H1 (cell line): Measurements from ENCODE around the gene GUCY1A1. TPM values are rescaled to one million over a fixed set of nuclear protein-coding genes. Genes with fewer than 3 reads are reported as not detected.

Source experiments
- CTCF ChIA-PET: fragments of 300-600 bp; sonication (Branson Sonifier 250); formaldehyde crosslinking; loops from one replicate; lab custom pipeline; 2021; ENCODE audit not compliant: partially characterized antibody; lab: Charles Lee
- POLR2A ChIA-PET: fragments of 300-600 bp; sonication (Branson Sonifier 250); formaldehyde crosslinking; loops from one replicate; lab custom pipeline; 2021; ENCODE audit warnings: inconsistent platforms; ENCODE audit not compliant: partially characterized antibody; lab: Charles Lee
- DNase-seq, 2 experiments: peaks; one replicate each; pipeline versions ENCODE4 v3.0.0 to v3.0.0-alpha.2; 2010 to 2022; ENCODE audit warnings: low spot score in 2 of 2, low read depth in 1 of 2, mixed read lengths in 1 of 2
- FAIRE-seq: peaks from 2 replicates; lab custom pipeline; 2011; peaks lifted over from hg19 to GRCh38; lab: Jason Lieb, UNC
- H2AFZ ChIP-seq: 2 replicates; pipeline ENCODE4 v1.8.1; 2012; ENCODE audit warnings: low read length, inconsistent platforms
- H2AK5ac ChIP-seq: 2 replicates; pipeline ENCODE4 v1.6.1; 2013; ENCODE audit warnings: low read depth, low read length
- H2BK120ac ChIP-seq: replicated peaks from 2 replicates; pipeline ENCODE3; 2013; ENCODE audit warnings: low read depth, low read length, inconsistent platforms
- H2BK12ac ChIP-seq: 2 replicates; pipeline ENCODE4 v1.6.1; 2013; ENCODE audit warnings: low read depth, low read length
- H2BK15ac ChIP-seq: 2 replicates; pipeline ENCODE4 v1.6.1; 2013; ENCODE audit warnings: low read length
- H2BK20ac ChIP-seq: 2 replicates; pipeline ENCODE4 v1.6.1; 2013; ENCODE audit warnings: low read length
- H2BK5ac ChIP-seq: 2 replicates; pipeline ENCODE4 v1.6.1; 2013; ENCODE audit warnings: low read depth, low read length
- H3K14ac ChIP-seq: 2 replicates; pipeline ENCODE4 v1.6.1; 2013; ENCODE audit warnings: inconsistent platforms; ENCODE audit not compliant: insufficient read length
- H3K18ac ChIP-seq: 2 replicates; pipeline ENCODE4 v1.6.1; 2013; ENCODE audit warnings: low read length; ENCODE audit errors: extremely low read depth
- H3K23ac ChIP-seq: 2 replicates; pipeline ENCODE4 v1.6.1; 2013; ENCODE audit warnings: inconsistent platforms; ENCODE audit not compliant: insufficient read length
- H3K23me2 ChIP-seq: 2 replicates; pipeline ENCODE4 v1.6.1; 2013; ENCODE audit warnings: low read depth, low read length
- H3K27ac ChIP-seq: 2 replicates; pipeline ENCODE4 v1.6.1; 2011; ENCODE audit warnings: low read depth, low read length, inconsistent platforms
- H3K27me3 ChIP-seq, 4 experiments: replicated peaks in 1 of 4; 1 replicate in 1 of 4; 2 replicates in 3 of 4; pipeline versions ENCODE4 v1.6.1 to v1.8.1; 2011 to 2013; ENCODE audit warnings: low read length in 3 of 4, mild to moderate bottlenecking in 3 of 4, inconsistent platforms in 2 of 4, mixed read lengths in 2 of 4, moderate library complexity in 1 of 4; ENCODE audit not compliant: control insufficient read depth in 3 of 4, insufficient read depth in 3 of 4; ENCODE audit errors: extremely low read depth in 1 of 4
- H3K36me3 ChIP-seq, 4 experiments: 2 replicates each; pipeline versions ENCODE4 v1.6.1 to v1.8.1; 2011 to 2013; ENCODE audit warnings: mild to moderate bottlenecking in 4 of 4, low read length in 3 of 4, moderate library complexity in 2 of 4, control low read depth in 1 of 4, inconsistent platforms in 1 of 4; ENCODE audit not compliant: insufficient read depth in 4 of 4, control insufficient read depth in 2 of 4
- H3K4ac ChIP-seq: replicated peaks from 2 replicates; pipeline ENCODE3; 2013; ENCODE audit warnings: low read length, low read depth, mixed read lengths, inconsistent platforms; ENCODE audit not compliant: insufficient read length
- H3K4me1 ChIP-seq, 4 experiments: replicated peaks in 1 of 4; 1 replicate in 1 of 4; 2 replicates in 3 of 4; pipeline versions ENCODE4 v1.6.1 to v1.8.1; 2011 to 2013; ENCODE audit warnings: low read length in 3 of 4, inconsistent platforms in 2 of 4, mixed read lengths in 1 of 4; ENCODE audit not compliant: insufficient read depth in 4 of 4, control insufficient read depth in 3 of 4
- H3K4me2 ChIP-seq, 2 experiments: 2 replicates each; pipeline versions ENCODE4 v1.6.1 to v1.8.1; 2011 to 2013; ENCODE audit warnings: low read depth in 2 of 2, low read length in 2 of 2, control low read depth in 1 of 2, inconsistent platforms in 1 of 2, mild to moderate bottlenecking in 1 of 2; ENCODE audit not compliant: insufficient read depth in 1 of 2
- H3K4me3 ChIP-seq, 4 experiments: fragments of 200-600, 300-600 bp in 1 of 4; sonication (generic), shearing (Covaris generic), sonication (Bioruptor Twin) in 1 of 4; 2 replicates each; pipeline versions ENCODE4 v1.5.1 to v1.8.1; 2011 to 2016; ENCODE audit warnings: low read length in 4 of 4, low read depth in 3 of 4, control low read depth in 2 of 4, inconsistent platforms in 2 of 4, mild to moderate bottlenecking in 2 of 4, mixed read lengths in 1 of 4, moderate library complexity in 1 of 4; ENCODE audit not compliant: insufficient read depth in 2 of 4; ENCODE audit errors: extremely low read depth in 1 of 4
- H3K56ac ChIP-seq: replicated peaks from 2 replicates; pipeline ENCODE3; 2013; ENCODE audit warnings: low read depth, mild to moderate bottlenecking, mixed read lengths, low read length, inconsistent platforms; ENCODE audit not compliant: insufficient read length
- H3K79me1 ChIP-seq: 2 replicates; pipeline ENCODE4 v1.6.1; 2013; ENCODE audit warnings: low read depth, low read length, control low read depth
- H3K79me2 ChIP-seq, 2 experiments: 2 replicates each; pipeline versions ENCODE4 v1.6.1 to v1.8.1; 2012 to 2013; ENCODE audit warnings: low read length in 2 of 2, mild to moderate bottlenecking in 2 of 2, inconsistent platforms in 1 of 2; ENCODE audit not compliant: insufficient read depth in 2 of 2, control insufficient read depth in 1 of 2
- H3K9ac ChIP-seq, 4 experiments: replicated peaks in 1 of 4; 1 replicate in 1 of 4; 2 replicates in 3 of 4; pipeline versions ENCODE4 v1.6.1 to v1.8.1; 2011 to 2013; ENCODE audit warnings: low read depth in 3 of 4, low read length in 3 of 4, control low read depth in 2 of 4, mild to moderate bottlenecking in 2 of 4, moderate library complexity in 2 of 4, inconsistent platforms in 1 of 4; ENCODE audit errors: extremely low read depth in 1 of 4
- H3K9me3 ChIP-seq, 2 experiments: 2 replicates each; pipeline versions ENCODE4 v1.6.1 to v1.8.1; 2012 to 2013; ENCODE audit warnings: mild to moderate bottlenecking in 2 of 2, moderate library complexity in 2 of 2, control low read depth in 1 of 2, inconsistent platforms in 1 of 2, low read depth in 1 of 2, low read length in 1 of 2, mixed read lengths in 1 of 2; ENCODE audit not compliant: insufficient read depth in 2 of 2
- H4K20me1 ChIP-seq, 2 experiments: replicated peaks in 1 of 2; 2 replicates each; pipeline versions ENCODE3 to v1.8.1; 2011 to 2013; ENCODE audit warnings: inconsistent platforms in 2 of 2, low read length in 2 of 2, mild to moderate bottlenecking in 1 of 2; ENCODE audit not compliant: insufficient read depth in 2 of 2, control insufficient read depth in 1 of 2
- H4K5ac ChIP-seq: 2 replicates; pipeline ENCODE4 v1.6.1; 2013; ENCODE audit warnings: low read length, low read depth, mixed read lengths, inconsistent platforms; ENCODE audit not compliant: insufficient read length
- H4K8ac ChIP-seq: 2 replicates; pipeline ENCODE4 v1.8.0; 2013; ENCODE audit warnings: mild to moderate bottlenecking, moderate library complexity, low read length, inconsistent platforms; ENCODE audit not compliant: insufficient read depth; ENCODE audit errors: extremely low read depth
- H4K91ac ChIP-seq: replicated peaks from 2 replicates; pipeline ENCODE3; 2013; ENCODE audit warnings: low read length, mixed read lengths, inconsistent platforms; ENCODE audit not compliant: insufficient read length
- CREB1 ChIP-seq: IDR thresholded peaks from 2 replicates; pipeline ENCODE4 v1.6.1; 2012; ENCODE audit warnings: inconsistent platforms
- EGR1 ChIP-seq: IDR thresholded peaks from 2 replicates; pipeline ENCODE4 v1.6.1; 2011; ENCODE audit warnings: low read depth, low read length, borderline replicate concordance
- GTF2F1 ChIP-seq: IDR thresholded peaks from 2 replicates; pipeline ENCODE4 v1.6.1; 2012; ENCODE audit warnings: low read depth, low read length, improper control_type of control experiment, borderline replicate concordance
- JUN ChIP-seq: IDR thresholded peaks from 2 replicates; pipeline ENCODE4 v1.6.1; 2011; ENCODE audit warnings: low read depth, mild to moderate bottlenecking, improper control_type of control experiment, low read length
- KDM5A ChIP-seq: fragments of 200-600 bp; IDR thresholded peaks from 2 replicates; pipeline ENCODE4 v1.7.1; 2012; ENCODE audit warnings: mild to moderate bottlenecking, low read length, inconsistent platforms, mixed read lengths
- MAFK ChIP-seq: IDR thresholded peaks from 2 replicates; pipeline ENCODE4 v1.6.1; 2012; ENCODE audit warnings: low read depth, mild to moderate bottlenecking, improper control_type of control experiment, low read length
- MAX ChIP-seq: IDR thresholded peaks from 2 replicates; pipeline ENCODE4 v1.6.1; 2012; ENCODE audit warnings: inconsistent platforms
- NRF1 ChIP-seq: IDR thresholded peaks from 2 replicates; pipeline ENCODE4 v1.6.1; 2011; ENCODE audit warnings: mild to moderate bottlenecking, low read depth, low read length, improper control_type of control experiment
- RNF2 ChIP-seq: fragments of 200-900, 300-1000 bp; sonication (generic); IDR thresholded peaks from 2 replicates; pipeline ENCODE4 v1.7.1; 2016; ENCODE audit warnings: borderline replicate concordance, low read depth, mild to moderate bottlenecking, antibody characterized with exemption, low read length; ENCODE audit not compliant: poor library complexity, severe bottlenecking; ENCODE audit errors: missing control alignments
- SRF ChIP-seq: IDR thresholded peaks from 2 replicates; pipeline ENCODE4 v1.6.1; 2011; ENCODE audit warnings: mild to moderate bottlenecking, low read depth, low read length, moderate library complexity
- TAF1 ChIP-seq: IDR thresholded peaks from 2 replicates; pipeline ENCODE4 v1.6.1; 2011; ENCODE audit warnings: mild to moderate bottlenecking, low read depth, low read length
- TAF7 ChIP-seq: optimal IDR thresholded peaks from 2 replicates; pipeline ENCODE3; 2011; ENCODE audit warnings: low read depth, mild to moderate bottlenecking, inconsistent platforms, low read length, moderate library complexity, borderline replicate concordance
- TEAD4 ChIP-seq: IDR thresholded peaks from 2 replicates; pipeline ENCODE4 v1.6.1; 2012; ENCODE audit warnings: low read depth, low read length, inconsistent platforms, mixed read lengths
- YY1 ChIP-seq: IDR thresholded peaks from 2 replicates; pipeline ENCODE4 v1.6.1; 2011; ENCODE audit warnings: low read depth, mild to moderate bottlenecking, low read length
- WGBS, 2 experiments: shearing (Covaris generic) in 1 of 2; methylation state at CpG; one replicate each; pipeline versions ENCODE4 v1.1.6 to v1.1.7; 2013 to 2015; ENCODE audit warnings: low lambda C conversion rate in 2 of 2, mixed read lengths in 2 of 2, inconsistent platforms in 1 of 2, low coverage in 1 of 2, missing lambda C conversion rate in 1 of 2; ENCODE audit not compliant: insufficient replicate concordance in 2 of 2, insufficient coverage in 1 of 2, insufficient read length in 1 of 2; ENCODE audit errors: extremely low coverage in 1 of 2, missing lambda C conversion rate in 1 of 2; 5-methylcytosine and 5-hydroxymethylcytosine counted together
- polyA plus RNA-seq, 7 experiments: library from polyadenylated mRNA; depleted of rRNA in 3 of 7; stranded (reverse) in 5 of 7; unstranded in 2 of 7; fragments of >200 nt in 5 of 7; fragments of 200-250 nt in 2 of 7; gene quantifications; 1 replicate in 5 of 7; 2 replicates in 1 of 7; 4 replicates in 1 of 7; pipeline versions ENCODE4 v1.2.1 to v1.2.3, GENCODE V29; 2011 to 2013; ENCODE audit warnings: missing spikeins in 2 of 7, mixed read lengths in 2 of 7
- total RNA-seq: library from RNA; stranded (reverse); fragmentation: NEBNext Ultra II Directional; extraction: Animal tissue kit (Norgen Biotek cat#: 25700); gene quantifications from 2 replicates; pipeline ENCODE4 v1.2.1, GENCODE V29; 2021

Gene GUCY1A1
- total and polyA plus RNA-seq, 2 of the 8 experiments (the other 6 are each of a cell fraction or from before 2014, with no cell fraction given), result not detected

GRCh38 chr4:155694100-155694785 lies 27.6 kb downstream of the GUCY1A1 start:
- H4K91ac ChIP-seq, result no peak overlapping the region
- H3K18ac ChIP-seq, result no peak overlapping the region
- H3K4ac ChIP-seq, result no peak overlapping the region
- H4K5ac ChIP-seq, result no peak overlapping the region
- H3K4me3 ChIP-seq, result no peak overlapping the region
- DNase-seq (no peak), FAIRE-seq (no peak)
- no peak overlapping the region for H3K14ac ChIP-seq
- H3K56ac ChIP-seq, result no peak overlapping the region
- CTCF ChIA-PET, result interaction anchor here (0.6 to 1.0 kb wide), 2 partner anchors 104 to 259 kb away, joined by 3 read pairs; no protein-coding TSS in a partner anchor
- no peak overlapping the region for H2BK120ac ChIP-seq
- H2BK15ac ChIP-seq, result no peak overlapping the region
- no peak overlapping the region for H2AK5ac ChIP-seq
- H3K79me2 ChIP-seq, result no peaks in the 10 kb centered on the region
- no peak overlapping the region for H2AFZ ChIP-seq
- H3K23ac ChIP-seq, result no peak overlapping the region
- H3K4me1 ChIP-seq, result no peaks in the 10 kb centered on the region
- H4K8ac ChIP-seq, result no peak overlapping the region
- no peak overlapping the region for H3K27ac ChIP-seq
- no peaks in the 10 kb centered on the region for H3K79me1 ChIP-seq
- H3K9me3 ChIP-seq, result no peaks in the 10 kb centered on the region
- no peak overlapping the region for H3K9ac ChIP-seq
- whole genome bisulfite sequencing, 2 experiments, result 89% methylated on average over 2 of the region's 2 CpGs; no CpG with 5 or more reads in 1 of the 2 experiments
- H3K27me3 ChIP-seq, result no peaks in the 10 kb centered on the region
- H2BK12ac ChIP-seq, result no peak overlapping the region
- POLR2A ChIA-PET, result no interaction called here
- no peak overlapping the region for H2BK5ac ChIP-seq
- H3K23me2 ChIP-seq, result no peaks in the 10 kb centered on the region
- no peak overlapping the region for H3K4me2 ChIP-seq
- H3K36me3 ChIP-seq, result no peaks in the 10 kb centered on the region
- H4K20me1 ChIP-seq, result no peaks in the 10 kb centered on the region
- no peak overlapping the region for H2BK20ac ChIP-seq
- no peak for TF ChIP-seq JUN
- TF ChIP-seq MAFK, result no peak
- no peak for TF ChIP-seq NRF1
- no peak for TF ChIP-seq SRF
- TF ChIP-seq TAF7, result no peak
- TF ChIP-seq MAX, result no peak
- TF ChIP-seq GTF2F1, result no peak
- TF ChIP-seq YY1, result no peak
- no peak for TF ChIP-seq EGR1
- no peak for TF ChIP-seq RNF2
- no peak for TF ChIP-seq TEAD4
- no peak for TF ChIP-seq CREB1
- no peak for TF ChIP-seq TAF1
- no peak for TF ChIP-seq KDM5A
